GM13976 (cell line): ENCODE data around the gene DNAI2.

Experiments used
- DNase-seq: peaks from one replicate; pipeline ENCODE4 v3.0.0; 2012; ENCODE audit warnings: low spot score
- CTCF ChIP-seq: IDR thresholded peaks from 2 replicates; pipeline ENCODE4 v1.5.1; 2012; ENCODE audit warnings: borderline replicate concordance, mild to moderate bottlenecking; ENCODE audit not compliant: insufficient read depth; ENCODE audit errors: extremely low read depth, missing control alignments, control extremely low read depth
- in situ Hi-C: fragments of 300-500 bp; cut with MboI; formaldehyde crosslinking; loops from one replicate; pipeline ENCODE4 v1.12.0; 2022; ENCODE audit warnings: low sequenced_read_pairs, mixed read lengths, inconsistent platforms; ENCODE audit not compliant: unreplicated experiment

The DNAI2 gene

GRCh38 chr17:74245145-74245831 lies 28.7 kb upstream of the DNAI2 start:
- in situ Hi-C loops = no loop called here
- DNase-seq = no peak
- no peak for TF ChIP-seq CTCF

- DNase-seq = no peak
- no peak for TF ChIP-seq CTCF
- in situ Hi-C loops = no loop called here
Measured at GRCh38 chr17:74245871-74246270, 28.2 kb upstream of the DNAI2 start.

GRCh38 chr17:74249590-74250270 lies 24.3 kb upstream of the DNAI2 start:
- in situ Hi-C loops = no loop called here
- no peak for TF ChIP-seq CTCF
- DNase-seq = no peak

- TF ChIP-seq CTCF = no peak
- in situ Hi-C loops = no loop called here
- no peak for DNase-seq
Measured at GRCh38 chr17:74250324-74250995, 23.6 kb upstream of the DNAI2 start.

GRCh38 chr17:74251051-74251450 lies 23.0 kb upstream of the DNAI2 start:
- in situ Hi-C loops = no loop called here
- TF ChIP-seq CTCF = no peak
- DNase-seq = no peak

- no peak for TF ChIP-seq CTCF
- DNase-seq = no peak
- in situ Hi-C loops = no loop called here
Measured at GRCh38 chr17:74251569-74251968, 22.5 kb upstream of the DNAI2 start.
